Prostate gland (tissue), 2 donors: Measurements from ENCODE around the gene NFATC1. TPM values are rescaled to one million over a fixed set of nuclear protein-coding genes. Genes with fewer than 3 reads are reported as not detected.

Experiments used
- DNase-seq: peaks from one replicate; pipeline ENCODE4 v3.0.0-alpha.2; 2019; ENCODE audit warnings: low spot score
- H3K27ac ChIP-seq, 2 donors: fragments of 200-600 bp; sonication (generic); 2 replicates each; pipeline ENCODE4 v1.5.1; 2017 to 2019
- H3K27me3 ChIP-seq: fragments of 200-600 bp; sonication (generic); replicated peaks from 2 replicates; pipeline ENCODE4 v1.5.1; 2019; ENCODE audit not compliant: insufficient read depth
- H3K36me3 ChIP-seq, 2 donors: fragments of 200-600 bp; sonication (generic); 1 replicate in 1 of 2; 2 replicates in 1 of 2; pipeline versions ENCODE4 v1.5.1 to v1.8.1; 2017 to 2019
- H3K4me1 ChIP-seq: fragments of 200-600 bp; sonication (generic); replicated peaks from 2 replicates; pipeline ENCODE4 v1.5.1; 2019
- H3K4me3 ChIP-seq, 2 donors: fragments of 200-600 bp; sonication (generic); 2 replicates each; pipeline ENCODE4 v1.5.1; 2017 to 2019
- H3K9me3 ChIP-seq: fragments of 200-600 bp; sonication (generic); 2 replicates; pipeline ENCODE4 v1.5.1; 2017
- POLR2A ChIP-seq: fragments of 450-650 bp; IDR thresholded peaks from one replicate; pipeline ENCODE4 v1.6.1; 2016; ENCODE audit warnings: antibody characterized with exemption, mild to moderate bottlenecking
- POLR2AphosphoS5 ChIP-seq: sonication (generic); formaldehyde crosslinking; IDR thresholded peaks from one replicate; pipeline ENCODE4 v1.6.1; 2017; ENCODE audit warnings: antibody characterized with exemption
- WGBS: methylation state at CpG from one replicate; pipeline ENCODE4 v1.1.5; 2018; 5-methylcytosine and 5-hydroxymethylcytosine counted together
- intact Hi-C: fragments of 100-400 bp; cut with DNase I; formaldehyde crosslinking; loops from one replicate; pipeline ENCODE4 v1.14.2; 2022
- total RNA-seq, 2 donors: library from RNA; depleted of rRNA; stranded (reverse); fragments of >200 nt; gene quantifications; one replicate each; pipeline ENCODE4 v1.1.0, GENCODE V29; 2016
- TF ChIP-seq, protein P1 (sequence below), 4 experiments: fragments of 200-600 bp in 2 of 4; fragments of 450-650 bp in 2 of 4; sonication (generic) in 2 of 4; IDR thresholded peaks; 1 replicate in 3 of 4; 2 replicates in 1 of 4; pipeline ENCODE4 v1.5.1; 2016 to 2019; ENCODE audit warnings: antibody characterized with exemption in 4 of 4, mild to moderate bottlenecking in 2 of 4, moderate library complexity in 2 of 4

NFATC1 gene
- total RNA-seq, 2 donors from 2014 or later = 16.8 to 24.6 TPM

DNA sequence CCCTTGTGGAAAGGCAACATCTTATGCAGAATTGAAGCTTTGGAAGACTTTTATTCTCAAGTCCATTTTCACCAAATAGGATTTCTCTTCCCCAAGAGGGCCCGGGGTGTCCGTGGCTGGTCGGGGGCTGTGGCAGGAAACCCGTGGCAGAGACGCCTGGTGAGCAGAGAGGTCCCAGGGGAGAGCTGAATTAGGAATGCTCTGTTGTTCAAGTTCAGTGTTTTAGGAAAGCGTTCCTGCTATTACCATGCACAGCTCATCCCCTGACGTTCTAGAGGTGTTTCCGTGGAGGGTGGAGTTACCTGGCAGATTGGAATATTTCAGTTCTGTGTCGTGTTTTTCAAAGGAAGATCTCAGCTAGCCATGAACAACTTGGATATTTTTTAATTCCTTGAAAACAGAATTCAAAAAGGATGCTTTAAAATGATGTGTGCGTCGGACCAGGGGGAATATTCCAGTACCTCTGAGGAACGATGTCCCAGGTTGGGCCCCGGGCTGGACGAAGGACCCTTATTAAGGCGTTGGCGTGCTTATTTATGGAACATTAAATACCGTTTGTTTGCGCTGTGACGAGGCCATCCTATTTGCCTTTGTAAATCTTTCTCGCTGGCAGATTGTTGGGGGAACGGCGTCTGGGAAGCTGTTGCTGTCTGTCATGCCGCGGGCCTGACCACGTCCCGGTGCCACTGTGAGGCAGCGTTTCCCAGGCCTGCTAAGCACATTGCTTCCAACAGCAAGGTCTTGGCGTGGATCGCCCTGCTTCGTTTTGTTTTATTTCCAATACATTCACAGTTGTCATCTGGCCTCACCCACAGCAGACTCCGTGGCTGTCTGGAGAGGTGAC, 8.2 kb downstream of the NFATC1 start:
- Histone ChIP-seq H3K4me3 (peak overlapping the region in 1 of 2 donors; percentile 2), H3K27me3 (no peaks in the 10 kb centered on the region), H3K9me3 (no peaks in the 10 kb centered on the region), H3K4me1 (peaks cover 7% of the 10 kb centered on the region), H3K36me3 (no peaks in the 10 kb centered on the region), H3K27ac (peak overlapping the region; percentile 42 to 77)
- intact Hi-C loops = no loop called here
- peak; percentile 51 for DNase-seq
- WGBS = 66% methylated on average over 31 of the region's 31 CpGs
- TF ChIP-seq POLR2AphosphoS5 = no peak
- TF ChIP-seq, protein P1, sequence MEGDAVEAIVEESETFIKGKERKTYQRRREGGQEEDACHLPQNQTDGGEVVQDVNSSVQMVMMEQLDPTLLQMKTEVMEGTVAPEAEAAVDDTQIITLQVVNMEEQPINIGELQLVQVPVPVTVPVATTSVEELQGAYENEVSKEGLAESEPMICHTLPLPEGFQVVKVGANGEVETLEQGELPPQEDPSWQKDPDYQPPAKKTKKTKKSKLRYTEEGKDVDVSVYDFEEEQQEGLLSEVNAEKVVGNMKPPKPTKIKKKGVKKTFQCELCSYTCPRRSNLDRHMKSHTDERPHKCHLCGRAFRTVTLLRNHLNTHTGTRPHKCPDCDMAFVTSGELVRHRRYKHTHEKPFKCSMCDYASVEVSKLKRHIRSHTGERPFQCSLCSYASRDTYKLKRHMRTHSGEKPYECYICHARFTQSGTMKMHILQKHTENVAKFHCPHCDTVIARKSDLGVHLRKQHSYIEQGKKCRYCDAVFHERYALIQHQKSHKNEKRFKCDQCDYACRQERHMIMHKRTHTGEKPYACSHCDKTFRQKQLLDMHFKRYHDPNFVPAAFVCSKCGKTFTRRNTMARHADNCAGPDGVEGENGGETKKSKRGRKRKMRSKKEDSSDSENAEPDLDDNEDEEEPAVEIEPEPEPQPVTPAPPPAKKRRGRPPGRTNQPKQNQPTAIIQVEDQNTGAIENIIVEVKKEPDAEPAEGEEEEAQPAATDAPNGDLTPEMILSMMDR (IDR thresholded peaks at IDR 0.05) = no peak
- no peak for TF ChIP-seq POLR2A

DNA sequence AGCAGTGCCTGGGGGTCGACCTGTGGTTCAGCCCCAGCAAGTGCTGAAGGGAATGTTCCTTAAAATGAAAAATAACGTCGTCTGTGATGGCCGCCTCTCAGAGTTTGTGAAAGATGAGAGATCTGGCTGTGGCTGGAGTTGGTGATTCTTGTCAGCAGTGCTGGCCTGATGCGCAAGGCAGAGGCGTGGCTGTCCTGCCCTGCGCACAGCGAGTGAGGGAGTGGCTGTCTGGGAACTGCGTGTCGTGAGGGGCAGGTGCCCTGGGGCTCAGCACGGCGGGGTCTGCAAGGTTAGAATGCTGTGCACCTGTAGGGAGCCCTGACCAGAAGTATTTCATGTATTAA, 8.8 kb downstream of the NFATC1 start:
- TF ChIP-seq POLR2AphosphoS5 (no peak), POLR2A (no peak)
- TF ChIP-seq, protein P1 (IDR thresholded peaks at IDR 0.05) = no peak
- Histone ChIP-seq H3K4me3 (no peak overlapping the region), H3K4me1 (peaks cover 7% of the 10 kb centered on the region), H3K9me3 (no peaks in the 10 kb centered on the region), H3K27me3 (no peaks in the 10 kb centered on the region), H3K27ac (peak overlapping the region in 1 of 2 donors; percentile 77), H3K36me3 (no peaks in the 10 kb centered on the region)
- WGBS = 82% methylated on average over 12 of the region's 12 CpGs
- intact Hi-C loops = no loop called here
- DNase-seq = no peak

DNA sequence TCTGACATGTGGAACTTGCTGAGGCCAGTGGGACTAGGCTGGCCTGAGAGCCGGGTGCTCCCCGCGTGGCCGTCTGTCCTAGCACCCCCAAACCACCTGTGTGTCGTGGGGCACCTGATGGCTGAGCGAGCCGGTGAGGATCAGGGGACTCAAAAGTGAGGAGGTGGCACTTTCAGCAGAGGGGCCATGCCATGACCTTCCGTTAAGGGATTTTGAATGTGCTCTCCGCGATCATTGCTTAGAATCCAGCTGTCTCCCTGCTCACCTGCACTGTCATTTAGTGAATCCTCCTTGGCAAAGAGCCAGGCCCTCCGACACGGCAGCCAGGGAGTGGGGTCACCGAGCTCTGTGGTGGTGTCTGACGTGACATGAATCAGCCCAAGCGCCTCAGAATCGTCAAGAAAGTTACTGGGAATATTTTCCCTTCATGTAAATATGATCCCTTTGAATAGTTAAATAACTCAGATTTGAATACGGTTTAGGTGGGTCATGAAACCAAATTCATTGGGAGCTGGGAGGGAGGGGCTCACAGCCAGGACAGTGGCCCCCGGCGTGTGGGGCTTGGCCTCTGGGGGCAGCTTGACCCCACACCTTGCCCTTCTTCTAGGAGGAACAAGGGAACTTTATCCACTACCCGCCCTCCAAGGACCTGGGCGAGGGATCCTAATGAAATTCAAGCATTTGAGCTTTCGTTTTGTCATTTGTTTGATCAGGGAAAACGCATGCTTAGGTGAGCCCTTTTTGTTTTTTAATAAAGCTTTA, 9.5 kb downstream of the NFATC1 start:
- WGBS = 69% methylated on average over 23 of the region's 23 CpGs
- H3K9me3 ChIP-seq = no peaks in the 10 kb centered on the region
- no peaks in the 10 kb centered on the region for H3K36me3 ChIP-seq
- H3K4me1 ChIP-seq = peaks cover 7% of the 10 kb centered on the region
- intact Hi-C loops = no loop called here
- no peaks in the 10 kb centered on the region for H3K27me3 ChIP-seq
- TF ChIP-seq, protein P1 (IDR thresholded peaks at IDR 0.05) = no peak
- TF ChIP-seq POLR2A (no peak), POLR2AphosphoS5 (no peak)
- no peak for DNase-seq
- H3K4me3 ChIP-seq = no peak overlapping the region
- H3K27ac ChIP-seq = peak overlapping the region in 1 of 2 donors; percentile 77

DNA sequence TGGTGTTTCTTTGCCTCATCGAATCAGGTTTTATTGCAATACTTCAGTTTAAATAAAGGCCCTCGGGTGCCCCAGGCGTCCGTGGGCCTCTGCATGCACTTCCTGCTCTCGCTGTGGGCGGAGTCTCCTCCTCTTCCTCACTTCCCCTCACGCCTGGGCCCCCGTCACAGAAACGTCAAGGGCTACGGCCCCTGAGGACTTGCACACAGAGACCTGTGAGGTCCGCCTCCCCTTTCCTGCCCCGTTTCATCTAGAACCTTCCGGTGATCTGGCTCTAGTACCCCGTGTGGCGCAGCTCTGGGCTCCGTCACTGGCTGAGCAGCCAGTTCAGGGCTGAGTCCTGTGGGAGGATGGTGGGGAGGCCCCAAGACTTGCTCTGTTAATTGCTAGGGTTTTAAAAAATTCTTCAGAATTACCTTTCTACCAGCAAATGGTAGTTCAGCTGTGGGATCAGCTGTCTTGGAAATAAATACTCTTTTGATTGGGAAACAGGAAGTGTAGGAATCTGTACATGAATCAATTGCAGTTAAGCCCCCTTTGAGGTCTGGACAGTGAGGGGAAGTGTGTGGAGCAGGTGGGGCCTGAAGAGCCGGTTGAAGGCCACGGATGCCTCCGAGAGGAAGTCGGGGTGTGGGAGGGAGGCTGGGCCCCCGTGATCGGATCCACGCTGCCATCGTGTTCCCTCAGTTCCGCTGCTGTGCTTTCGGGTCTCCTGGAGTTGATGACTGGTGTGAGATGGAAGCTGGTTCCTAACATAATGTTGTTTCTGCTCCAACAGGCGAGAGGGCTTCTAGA, 10.2 kb downstream of the NFATC1 start:
- Histone ChIP-seq H3K36me3 (no peaks in the 10 kb centered on the region), H3K4me1 (peaks cover 7% of the 10 kb centered on the region), H3K9me3 (no peaks in the 10 kb centered on the region), H3K27ac (peak overlapping the region; percentile 39 to 77), H3K4me3 (no peak overlapping the region), H3K27me3 (no peaks in the 10 kb centered on the region)
- WGBS = 71% methylated on average over 27 of the region's 27 CpGs
- intact Hi-C loops = no loop called here
- TF ChIP-seq, protein P1 (IDR thresholded peaks at IDR 0.05) = no peak
- TF ChIP-seq POLR2AphosphoS5 = peak; percentile 11
- no peak for DNase-seq
